Embryonic facial prominence (tissue), 1 donor: ENCODE measurements around the gene ITPR3.

Source experiments
- DNase-seq: peaks from one replicate; pipeline ENCODE4 v3.0.0-alpha.2; 2016; ENCODE audit errors: extremely low spot score

The ITPR3 gene

GRCh38 chr6:33686981-33687975, 66.2 kb downstream of the ITPR3 start:
- no peak for DNase-seq

- DNase-seq, result no peak
These were observed 66.9 kb downstream of the ITPR3 start for GRCh38 chr6:33688006-33688405.

DNA sequence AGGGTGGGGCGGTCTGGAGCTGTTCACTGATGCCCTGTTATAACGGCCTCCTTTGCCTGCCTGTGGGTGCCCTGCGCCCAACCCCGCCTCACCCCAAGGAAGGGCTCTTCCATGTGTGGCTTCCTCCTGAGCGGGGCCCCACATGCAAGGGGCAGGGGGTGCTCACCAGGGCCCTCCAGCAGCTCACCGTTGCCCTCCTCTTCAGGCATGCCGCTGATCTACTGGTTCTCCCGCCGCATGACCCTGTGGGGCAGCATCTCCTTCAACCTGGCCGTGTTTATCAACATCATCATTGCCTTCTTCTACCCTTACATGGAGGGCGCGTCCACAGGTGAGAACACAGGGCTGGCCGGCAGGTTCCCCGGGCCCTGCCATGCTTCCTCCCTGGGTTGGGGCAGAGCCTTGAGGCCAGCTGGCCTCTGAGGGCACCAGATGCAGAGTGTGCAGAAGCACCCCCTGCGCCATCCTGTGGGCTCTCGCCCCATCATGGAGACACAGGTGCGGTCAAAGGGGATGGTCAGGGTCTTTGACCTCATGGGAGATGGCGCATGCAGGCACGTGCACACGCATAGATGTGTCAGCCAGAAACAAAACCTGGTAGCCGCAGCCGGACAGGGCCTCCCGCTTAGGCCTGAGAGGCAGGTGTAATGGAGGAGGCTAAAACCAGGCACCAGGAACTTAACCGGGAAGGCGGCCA, 67.5 kb downstream of the ITPR3 start:
- DNase-seq, result no peak

GRCh38 chr6:33689148-33689494, 68.0 kb downstream of the ITPR3 start:
- DNase-seq, result no peak

DNA sequence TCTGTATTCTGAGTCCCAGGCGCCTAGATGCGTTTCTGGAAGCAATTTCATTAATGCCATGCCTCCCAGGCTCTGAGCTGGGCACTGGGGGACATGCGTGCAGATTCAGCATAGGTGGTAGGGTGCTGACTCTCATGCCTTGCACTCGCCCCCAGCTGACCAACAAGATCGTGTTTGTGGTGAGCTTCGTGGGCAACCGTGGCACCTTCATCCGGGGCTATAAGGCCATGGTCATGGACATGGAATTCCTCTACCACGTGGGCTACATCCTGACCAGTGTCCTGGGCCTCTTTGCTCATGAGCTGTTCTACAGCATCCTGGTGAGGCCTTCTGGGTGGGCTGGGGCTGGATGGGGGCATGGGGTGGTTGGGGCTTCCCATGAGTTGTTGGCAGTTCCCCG, 68.8 kb downstream of the ITPR3 start:
- no peak for DNase-seq

DNA sequence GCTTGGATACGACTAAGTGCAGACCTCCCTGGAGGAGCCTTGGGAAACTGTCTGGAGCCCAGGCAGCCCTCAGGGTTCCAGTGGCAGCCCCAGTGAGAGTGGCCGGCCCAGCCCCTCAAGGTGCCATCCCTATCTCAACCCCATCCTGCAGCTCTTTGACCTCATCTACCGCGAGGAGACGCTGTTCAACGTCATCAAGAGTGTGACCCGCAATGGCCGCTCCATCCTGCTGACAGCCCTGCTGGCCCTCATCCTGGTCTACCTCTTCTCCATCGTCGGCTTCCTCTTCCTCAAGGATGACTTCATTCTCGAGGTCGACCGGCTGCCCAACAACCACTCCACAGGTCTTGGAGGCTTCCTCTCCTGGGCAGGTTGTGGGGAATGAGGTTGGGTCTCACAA, 69.6 kb downstream of the ITPR3 start:
- DNase-seq, result no peak

DNA sequence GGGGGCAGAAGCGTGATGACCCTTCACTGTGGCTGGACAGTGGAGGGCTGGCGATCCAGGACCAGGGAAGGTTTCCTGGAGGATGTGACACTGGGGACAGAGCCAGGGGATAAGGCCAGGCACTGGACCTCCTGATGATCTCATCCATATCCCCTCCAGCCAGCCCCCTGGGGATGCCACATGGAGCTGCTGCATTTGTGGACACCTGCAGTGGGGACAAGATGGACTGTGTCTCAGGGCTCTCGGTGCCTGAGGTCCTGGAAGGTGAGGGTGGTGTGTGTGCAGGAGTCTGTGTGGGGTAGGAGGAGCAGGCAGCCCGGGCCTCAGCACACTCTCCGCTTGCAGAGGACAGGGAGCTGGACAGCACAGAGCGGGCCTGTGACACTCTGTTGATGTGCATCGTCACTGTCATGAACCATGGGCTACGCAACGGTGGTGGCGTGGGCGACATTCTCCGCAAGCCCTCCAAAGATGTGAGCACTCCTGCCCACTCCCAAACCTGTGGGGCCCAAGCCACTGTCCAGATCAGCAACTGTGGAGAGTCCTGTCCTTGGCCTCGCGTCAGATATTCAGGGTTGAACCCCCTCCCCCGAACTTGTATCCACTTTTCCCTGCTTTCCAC, 70.4 kb downstream of the ITPR3 start:
- DNase-seq, result no peak

GRCh38 chr6:33692078-33692759, 71.1 kb downstream of the ITPR3 start:
- DNase-seq, result no peak

DNA sequence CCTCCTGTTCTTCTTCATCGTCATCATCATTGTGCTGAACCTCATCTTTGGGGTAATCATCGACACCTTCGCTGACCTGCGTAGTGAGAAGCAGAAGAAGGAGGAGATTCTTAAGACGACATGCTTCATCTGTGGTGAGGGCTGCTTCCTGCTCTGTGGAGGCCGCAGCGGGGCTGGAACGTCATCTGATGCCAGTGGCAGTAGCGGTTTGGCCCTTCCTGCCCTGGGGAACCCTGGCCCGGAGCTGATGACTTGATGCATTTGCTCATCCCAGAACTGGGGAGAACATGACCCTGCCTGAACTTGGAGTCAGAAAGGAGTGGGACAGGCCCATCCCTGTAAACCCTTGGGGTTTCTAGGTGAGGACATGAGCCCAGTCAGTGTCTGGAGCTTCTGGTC, 71.6 kb downstream of the ITPR3 start:
- no peak for DNase-seq

DNA sequence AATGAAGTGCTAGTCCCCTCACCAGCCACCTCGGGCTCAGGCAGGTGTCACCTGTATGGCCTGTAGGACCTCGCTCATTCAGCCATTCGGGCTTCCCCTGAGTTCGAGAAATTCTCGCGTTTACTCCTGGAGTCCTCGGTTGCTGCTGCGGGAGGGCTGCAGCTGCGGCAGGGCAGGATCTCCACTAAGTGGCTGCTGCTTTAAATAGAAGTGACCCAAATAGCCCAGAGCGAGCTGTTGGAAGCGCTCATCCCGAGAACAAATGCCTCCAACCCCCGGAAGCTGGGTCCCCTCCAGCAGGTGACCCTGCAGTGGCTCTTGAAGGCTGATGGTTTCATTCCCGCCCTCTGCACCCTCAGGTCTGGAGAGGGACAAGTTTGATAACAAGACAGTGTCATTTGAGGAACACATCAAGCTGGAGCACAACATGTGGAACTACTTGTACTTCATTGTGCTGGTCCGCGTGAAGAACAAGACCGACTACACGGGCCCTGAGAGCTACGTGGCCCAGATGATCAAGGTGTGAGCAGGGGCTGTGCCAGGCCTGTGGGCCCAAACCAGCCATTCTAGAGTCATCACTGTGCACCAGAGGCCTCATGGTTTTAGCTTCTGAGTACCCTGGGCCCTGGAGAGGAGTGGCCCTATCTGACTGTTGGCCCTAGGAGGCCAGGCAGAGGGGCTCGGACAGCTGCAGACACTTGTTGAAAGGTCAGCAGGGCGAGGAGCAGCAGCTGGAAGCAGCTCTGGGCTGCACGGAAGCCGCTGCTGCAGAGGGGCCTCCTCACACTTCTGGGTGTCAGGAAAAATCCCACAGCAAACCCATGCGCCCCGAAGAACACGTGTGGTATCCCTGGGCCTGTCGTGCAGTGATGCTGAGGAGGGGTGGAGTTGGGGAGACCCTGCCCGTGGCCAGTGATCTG, 72.3 kb downstream of the ITPR3 start:
- no peak for DNase-seq

- DNase-seq, result peak; percentile 22
These were observed 73.3 kb downstream of the ITPR3 start for GRCh38 chr6:33694401-33694931.

DNA sequence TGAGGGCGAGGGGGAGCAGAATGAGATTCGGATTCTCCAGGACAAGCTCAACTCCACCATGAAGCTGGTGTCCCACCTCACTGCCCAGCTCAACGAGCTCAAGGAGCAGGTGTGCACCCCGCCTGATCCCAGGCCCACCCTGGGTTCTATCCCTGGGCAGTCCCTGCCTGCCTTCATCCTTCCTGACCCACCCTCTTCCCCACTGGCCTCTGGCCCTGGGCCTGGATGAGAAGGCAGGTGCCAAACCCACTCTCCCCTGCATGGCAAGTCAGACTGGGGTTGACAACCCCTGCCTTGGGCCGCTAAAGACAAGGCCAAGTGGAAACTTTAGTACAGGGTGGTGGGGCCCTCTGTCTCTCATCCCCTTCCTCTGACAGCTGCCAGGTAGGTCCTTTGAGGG, 73.9 kb downstream of the ITPR3 start:
- DNase-seq, result no peak

- no peak for DNase-seq
These were observed 74.3 kb downstream of the ITPR3 start for GRCh38 chr6:33695451-33695887.

- DNase-seq, result no peak
These were observed 75.0 kb downstream of the ITPR3 start for GRCh38 chr6:33696076-33696475.

DNA sequence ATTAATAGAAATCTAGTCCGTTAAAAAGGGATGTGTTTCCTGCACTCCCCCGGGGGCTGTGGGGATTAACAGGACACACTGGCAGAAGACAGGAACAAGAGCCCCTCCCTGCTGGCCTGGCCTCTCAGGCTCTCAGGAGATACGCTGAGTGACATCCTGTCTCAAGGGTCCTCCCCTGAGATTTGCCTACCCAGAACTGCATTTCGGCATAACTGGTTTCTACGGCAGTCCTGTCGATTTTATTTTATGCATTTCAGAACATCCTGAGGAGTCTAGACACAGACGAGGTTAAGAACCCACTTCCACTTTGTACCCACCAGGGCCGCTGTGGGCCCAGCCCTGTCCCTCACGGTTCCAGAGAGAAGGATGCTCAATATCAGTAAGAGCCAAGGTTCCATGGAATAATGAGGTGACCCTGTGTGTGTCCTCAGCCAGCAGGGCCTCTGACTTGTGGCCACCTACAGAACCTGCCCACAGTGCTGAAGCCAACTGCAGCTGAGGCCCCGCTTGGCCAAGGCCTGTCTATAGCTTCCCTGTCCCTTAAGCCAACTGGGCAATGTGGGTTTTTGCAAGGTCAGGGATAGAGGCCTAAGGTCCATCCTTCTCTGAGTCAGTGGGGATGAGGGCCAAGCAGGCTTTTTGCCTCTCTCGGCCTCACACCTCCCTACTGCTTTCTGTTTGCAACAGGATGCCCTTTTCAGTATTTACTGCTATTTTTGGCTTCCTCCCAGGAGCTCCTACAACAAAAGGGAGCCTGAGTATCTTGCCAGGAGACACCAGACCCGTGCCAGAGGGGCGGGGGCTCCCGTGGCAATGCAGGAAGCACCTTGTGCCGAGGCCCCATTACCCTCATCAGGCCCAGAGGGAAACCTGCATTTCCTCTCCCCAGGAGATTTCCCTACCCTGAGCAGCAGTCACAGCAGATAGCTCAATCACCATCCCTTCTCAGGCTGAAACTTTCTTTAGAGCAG, 75.7 kb downstream of the ITPR3 start:
- no peak for DNase-seq

DNA sequence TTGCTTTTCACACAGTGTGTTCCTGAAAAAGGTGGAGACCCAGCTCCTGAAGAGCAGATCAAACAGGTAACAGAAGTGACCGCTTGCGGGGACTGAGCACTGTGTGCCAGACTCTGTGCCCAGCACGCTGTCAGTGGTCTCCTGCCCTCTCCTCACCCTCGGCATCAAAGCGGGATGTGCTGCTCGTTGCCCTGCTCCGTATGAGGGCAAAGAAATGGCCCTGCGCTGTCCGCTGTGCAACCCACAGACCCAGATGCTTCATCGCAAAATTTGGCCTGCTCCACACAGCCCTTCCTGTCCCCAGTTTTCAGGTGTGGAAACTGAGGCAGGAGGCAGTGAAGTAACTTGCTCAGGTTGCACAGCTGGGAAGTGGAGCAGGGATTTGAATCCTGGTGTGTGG, 76.7 kb downstream of the ITPR3 start:
- no peak for DNase-seq

GRCh38 chr6:33698494-33698893, 77.4 kb downstream of the ITPR3 start:
- no peak for DNase-seq

GRCh38 chr6:33699131-33699530, 78.0 kb downstream of the ITPR3 start:
- no peak for DNase-seq

- no peak for DNase-seq
These were observed 78.6 kb downstream of the ITPR3 start for GRCh38 chr6:33699739-33700138.
